ENCODE results near the gene SETD4. TPM values are rescaled to one million over a fixed set of nuclear protein-coding genes. Genes with fewer than 3 reads are reported as not detected.

The SETD4 gene
- polyA plus RNA-seq, 1 experiment: 13.7 TPM

- no peak for TF ChIP-seq CTCF (IDR thresholded peaks at IDR 0.05; ENCODE audit: insufficient read depth, low read depth, low read length)
- no peak overlapping the region for H3K4me3 ChIP-seq (ENCODE audit: low read depth, low read length)
- no peak for DNase-seq (ENCODE audit: low read depth)
- ChIA-PET CTCF (interaction anchor here (1.5 to 1.6 kb wide), 2 partner anchors 9 to 11 kb away, joined by 4 to 6 read pairs; no protein-coding TSS in a partner anchor), POLR2A (no interaction called here)
- H3K27me3 ChIP-seq (ENCODE audit: control insufficient read depth, insufficient read depth, low read length): no peaks in the 10 kb centered on the region
- peaks cover 15% of the 10 kb centered on the region for H3K36me3 ChIP-seq (ENCODE audit: control insufficient read depth, insufficient read depth, low read length)
Measured at GRCh38 chr21:36039861-36040260, 20.5 kb downstream of the SETD4 start.

- no peaks in the 10 kb centered on the region for H3K27me3 ChIP-seq (ENCODE audit: control insufficient read depth, insufficient read depth, low read length)
- POLR2A ChIA-PET: no interaction called here
- TF ChIP-seq CTCF (IDR thresholded peaks at IDR 0.05; ENCODE audit: insufficient read depth, low read depth, low read length): no peak
- peaks cover 12% of the 10 kb centered on the region for H3K36me3 ChIP-seq (ENCODE audit: control insufficient read depth, insufficient read depth, low read length)
- no peak for DNase-seq (ENCODE audit: low read depth)
- no peak overlapping the region for H3K4me3 ChIP-seq (ENCODE audit: low read depth, low read length)
- CTCF ChIA-PET: interaction anchor here (1.5 to 1.6 kb wide), 2 partner anchors 8 to 10 kb away, joined by 4 to 6 read pairs; no protein-coding TSS in a partner anchor
Measured at GRCh38 chr21:36038701-36039497, 21.4 kb downstream of the SETD4 start.

GRCh38 chr21:36035381-36035791 lies 24.9 kb downstream of the SETD4 start:
- no peaks in the 10 kb centered on the region for H3K27me3 ChIP-seq (ENCODE audit: control insufficient read depth, insufficient read depth, low read length)
- CTCF ChIA-PET: no interaction called here
- no peak for DNase-seq (ENCODE audit: low read depth)
- no peak for TF ChIP-seq CTCF (IDR thresholded peaks at IDR 0.05; ENCODE audit: insufficient read depth, low read depth, low read length)
- POLR2A ChIA-PET: no interaction called here
- no peak overlapping the region for H3K4me3 ChIP-seq (ENCODE audit: low read depth, low read length)
- H3K36me3 ChIP-seq (ENCODE audit: control insufficient read depth, insufficient read depth, low read length): peaks cover 10% of the 10 kb centered on the region

- no peak for DNase-seq (ENCODE audit: low read depth)
- H3K4me3 ChIP-seq (ENCODE audit: low read depth, low read length): no peak overlapping the region
- H3K27me3 ChIP-seq (ENCODE audit: control insufficient read depth, insufficient read depth, low read length): no peaks in the 10 kb centered on the region
- no peak for TF ChIP-seq CTCF (IDR thresholded peaks at IDR 0.05; ENCODE audit: insufficient read depth, low read depth, low read length)
- ChIA-PET POLR2A (no interaction called here), CTCF (interaction anchor here (1.3 kb wide), 1 partner anchor 78 kb away, joined by 4 read pairs; no protein-coding TSS in a partner anchor)
- peaks cover 6% of the 10 kb centered on the region for H3K36me3 ChIP-seq (ENCODE audit: control insufficient read depth, insufficient read depth, low read length)
Measured at GRCh38 chr21:36034211-36034913, 26.0 kb downstream of the SETD4 start.

GRCh38 chr21:36032647-36033406 lies 27.5 kb downstream of the SETD4 start:
- Histone ChIP-seq H3K4me3 (ENCODE audit: low read depth, low read length) (no peak overlapping the region), H3K36me3 (ENCODE audit: control insufficient read depth, insufficient read depth, low read length) (peaks cover 3% of the 10 kb centered on the region; the same call in 1 of the 2 replicates), H3K27me3 (ENCODE audit: control insufficient read depth, insufficient read depth, low read length) (no peaks in the 10 kb centered on the region)
- DNase-seq (ENCODE audit: low read depth): no peak
- CTCF ChIA-PET: no interaction called here
- POLR2A ChIA-PET: no interaction called here
- no peak for TF ChIP-seq CTCF (IDR thresholded peaks at IDR 0.05; ENCODE audit: insufficient read depth, low read depth, low read length)
